GM12878 (cell line): ENCODE data around the gene MAN2A2. TPM values are rescaled to one million over a fixed set of nuclear protein-coding genes. Genes with fewer than 3 reads are reported as not detected.

Experiments used
- BMI1 ChIP-seq: fragments of 450-650 bp; IDR thresholded peaks from 2 replicates; pipeline ENCODE4 v1.6.1; 2016; ENCODE audit warnings: mild to moderate bottlenecking, moderate library complexity, borderline replicate concordance
- ETV6 ChIP-seq, 2 experiments: fragments of 450-650 bp in 1 of 2; IDR thresholded peaks in 1 of 2; conservative IDR thresholded peaks in 1 of 2; 2 replicates each; pipeline ENCODE4 v1.6.1; 2014; ENCODE audit warnings: antibody characterized with exemption in 1 of 2, borderline replicate concordance in 1 of 2, low read depth in 1 of 2, mild to moderate bottlenecking in 1 of 2, moderate library complexity in 1 of 2
- EZH2 ChIP-seq: IDR thresholded peaks from 2 replicates; pipeline ENCODE4 v1.6.1; 2012; ENCODE audit warnings: low read depth, mild to moderate bottlenecking, control low read depth, inconsistent platforms, low read length, borderline replicate concordance; ENCODE audit not compliant: control insufficient read depth
- MTA3 ChIP-seq: IDR thresholded peaks from 2 replicates; pipeline ENCODE4 v1.6.1; 2012; ENCODE audit warnings: low read length, inconsistent platforms, borderline replicate concordance
- NBN ChIP-seq: fragments of 450-650 bp; IDR thresholded peaks from 2 replicates; pipeline ENCODE4 v1.6.1; 2016
- NFYB ChIP-seq: IDR thresholded peaks from 2 replicates; pipeline ENCODE4 v1.6.1; 2011; ENCODE audit warnings: low read depth, mild to moderate bottlenecking, low read length, improper control_type of control experiment, moderate library complexity; ENCODE audit not compliant: insufficient read depth
- SIX5 ChIP-seq: IDR thresholded peaks from 2 replicates; pipeline ENCODE4 v1.6.1; 2011; ENCODE audit warnings: mild to moderate bottlenecking, low read depth, low read length, moderate library complexity; ENCODE audit not compliant: severe bottlenecking
- SMARCA5 ChIP-seq: fragments of 450-650 bp; IDR thresholded peaks from 2 replicates; pipeline ENCODE4 v1.6.1; 2017; ENCODE audit warnings: mild to moderate bottlenecking
- ZZZ3 ChIP-seq: IDR thresholded peaks from 2 replicates; pipeline ENCODE4 v1.6.1; 2011; ENCODE audit warnings: low read depth; ENCODE audit not compliant: control insufficient read depth, insufficient read length
- polyA plus RNA-seq, 11 experiments: library from polyadenylated mRNA; depleted of rRNA in 4 of 11; unstranded in 6 of 11; stranded (reverse) in 5 of 11; fragments of >200 nt; fragmentation: Nextera tagmentation in 4 of 11; fragmentation: Illumina TruSeq in 1 of 11; extraction: Ambion mirVana in 4 of 11; extraction: Trizol in 1 of 11; gene quantifications; 1 replicate in 1 of 11; 2 replicates in 10 of 11; pipeline versions ENCODE4 v1.2.1 to v1.2.3, GENCODE V29; 2011 to 2016; ENCODE audit warnings: inconsistent platforms in 2 of 11, missing spikeins in 2 of 11, low read depth in 1 of 11
- total RNA-seq, 4 experiments: library from RNA; depleted of rRNA in 3 of 4; stranded (reverse); fragments of >200 nt in 3 of 4; fragmentation: Illumina TruSeq in 1 of 4; extraction: Trizol in 1 of 4; gene quantifications; 2 replicates each; pipeline versions ENCODE4 v1.2.1 to v1.2.3, GENCODE V29; 2013 to 2021
- TF ChIP-seq, protein P1 (sequence below): fragments of 450-650 bp; formaldehyde crosslinking; IDR thresholded peaks from 2 replicates; pipeline ENCODE4 v1.5.0; 2022; ENCODE audit warnings: mild to moderate bottlenecking, missing genetic modification characterization
- TF ChIP-seq, protein P2 (sequence below): fragments of 450-650 bp; IDR thresholded peaks from 2 replicates; pipeline ENCODE4 v1.6.1; 2017; ENCODE audit warnings: mild to moderate bottlenecking
- TF ChIP-seq, protein P3 (sequence below): fragments of 450-650 bp; IDR thresholded peaks from 2 replicates; pipeline ENCODE4 v1.6.1; 2017; ENCODE audit warnings: antibody characterized with exemption, mild to moderate bottlenecking, moderate library complexity
- TF ChIP-seq, protein P4 (sequence below): fragments of 450-650 bp; IDR thresholded peaks from 2 replicates; pipeline ENCODE4 v1.6.1; 2018; ENCODE audit warnings: mild to moderate bottlenecking, low read depth, moderate library complexity; ENCODE audit not compliant: partially characterized antibody
- TF ChIP-seq, protein P5 (sequence below): IDR thresholded peaks from 2 replicates; pipeline ENCODE4 v1.6.1; 2012; ENCODE audit warnings: low read depth, low read length, improper control_type of control experiment
- TF ChIP-seq, protein P6 (sequence below): fragments of 450-650 bp; IDR thresholded peaks from 2 replicates; pipeline ENCODE4 v1.6.1; 2014; ENCODE audit warnings: mild to moderate bottlenecking

MAN2A2 gene
- total and polyA plus RNA-seq, 10 of the 15 experiments (the other 5 are each of a cell fraction or from before 2014, with no cell fraction given): 4.2 to 79.4 (median 23.2) TPM

DNA sequence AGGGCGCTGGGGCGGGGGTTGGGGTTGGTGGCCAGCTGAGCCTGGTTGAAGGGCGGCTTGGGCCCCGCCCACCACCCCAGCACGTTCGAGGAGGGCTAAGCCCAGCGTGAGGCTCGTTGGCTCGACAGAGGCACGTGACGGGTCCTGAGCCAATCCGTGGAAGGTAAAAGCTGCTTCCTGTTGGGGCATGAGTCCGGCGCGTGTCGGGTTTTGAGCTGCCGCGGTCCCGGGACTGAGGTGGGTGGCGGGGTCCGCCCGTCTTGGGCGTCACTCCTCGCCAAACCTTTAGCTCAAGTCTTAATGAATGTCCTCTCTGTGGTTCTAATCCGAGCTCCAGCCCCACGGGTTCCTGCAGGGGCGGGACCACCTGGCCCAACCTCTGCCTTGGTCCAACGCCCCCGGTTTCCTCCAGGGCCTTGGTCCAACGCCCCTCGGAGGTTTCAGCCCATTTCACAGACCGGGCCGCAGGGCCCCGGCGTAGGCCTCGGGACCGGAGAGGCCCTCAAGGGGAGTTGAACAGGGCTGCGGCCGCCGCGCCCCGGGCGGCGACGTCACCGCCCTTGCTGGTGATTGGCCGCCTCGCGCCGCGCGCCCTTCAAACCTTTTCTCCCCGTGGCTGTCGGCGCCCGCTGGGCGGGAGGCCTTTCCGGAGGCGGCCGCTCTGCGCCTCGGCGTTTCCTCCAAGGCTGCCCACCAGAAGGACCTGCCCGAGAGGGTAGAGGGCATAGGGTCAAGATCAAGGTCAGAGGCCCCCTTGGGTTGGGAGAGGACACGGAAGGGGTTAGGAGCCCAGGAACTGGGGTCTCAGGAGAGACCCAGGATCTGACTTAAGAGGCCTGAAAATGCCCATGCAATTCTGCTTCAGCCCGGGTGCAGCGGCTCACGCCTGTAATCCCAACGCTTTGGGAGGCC lies 51.9 kb downstream of the MAN2A2 start, which contains the start of gene RCCD1 (continued):
- TF ChIP-seq, protein P1, sequence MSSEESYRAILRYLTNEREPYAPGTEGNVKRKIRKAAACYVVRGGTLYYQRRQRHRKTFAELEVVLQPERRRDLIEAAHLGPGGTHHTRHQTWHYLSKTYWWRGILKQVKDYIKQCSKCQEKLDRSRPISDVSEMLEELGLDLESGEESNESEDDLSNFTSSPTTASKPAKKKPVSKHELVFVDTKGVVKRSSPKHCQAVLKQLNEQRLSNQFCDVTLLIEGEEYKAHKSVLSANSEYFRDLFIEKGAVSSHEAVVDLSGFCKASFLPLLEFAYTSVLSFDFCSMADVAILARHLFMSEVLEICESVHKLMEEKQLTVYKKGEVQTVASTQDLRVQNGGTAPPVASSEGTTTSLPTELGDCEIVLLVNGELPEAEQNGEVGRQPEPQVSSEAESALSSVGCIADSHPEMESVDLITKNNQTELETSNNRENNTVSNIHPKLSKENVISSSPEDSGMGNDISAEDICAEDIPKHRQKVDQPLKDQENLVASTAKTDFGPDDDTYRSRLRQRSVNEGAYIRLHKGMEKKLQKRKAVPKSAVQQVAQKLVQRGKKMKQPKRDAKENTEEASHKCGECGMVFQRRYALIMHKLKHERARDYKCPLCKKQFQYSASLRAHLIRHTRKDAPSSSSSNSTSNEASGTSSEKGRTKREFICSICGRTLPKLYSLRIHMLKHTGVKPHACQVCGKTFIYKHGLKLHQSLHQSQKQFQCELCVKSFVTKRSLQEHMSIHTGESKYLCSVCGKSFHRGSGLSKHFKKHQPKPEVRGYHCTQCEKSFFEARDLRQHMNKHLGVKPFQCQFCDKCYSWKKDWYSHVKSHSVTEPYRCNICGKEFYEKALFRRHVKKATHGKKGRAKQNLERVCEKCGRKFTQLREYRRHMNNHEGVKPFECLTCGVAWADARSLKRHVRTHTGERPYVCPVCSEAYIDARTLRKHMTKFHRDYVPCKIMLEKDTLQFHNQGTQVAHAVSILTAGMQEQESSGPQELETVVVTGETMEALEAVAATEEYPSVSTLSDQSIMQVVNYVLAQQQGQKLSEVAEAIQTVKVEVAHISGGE (CRISPR knock-in tag): no peak
- TF ChIP-seq NFYB (peak; percentile 94), NBN (peak; percentile 86), EZH2 (no peak), ETV6 (conservative IDR thresholded peaks at IDR 0.05 in 1 of 2, IDR thresholded peaks at IDR 0.05 in 1 of 2; ENCODE audit: borderline replicate concordance in 1 of 2, low read depth in 1 of 2) (no peak), SMARCA5 (peak; percentile 77; the same call in 1 of the 2 replicates), MTA3 (no peak; the same call in 1 of the 2 replicates), ZZZ3 (no peak), SIX5 (no peak), BMI1 (no peak)
- TF ChIP-seq, protein P2, sequence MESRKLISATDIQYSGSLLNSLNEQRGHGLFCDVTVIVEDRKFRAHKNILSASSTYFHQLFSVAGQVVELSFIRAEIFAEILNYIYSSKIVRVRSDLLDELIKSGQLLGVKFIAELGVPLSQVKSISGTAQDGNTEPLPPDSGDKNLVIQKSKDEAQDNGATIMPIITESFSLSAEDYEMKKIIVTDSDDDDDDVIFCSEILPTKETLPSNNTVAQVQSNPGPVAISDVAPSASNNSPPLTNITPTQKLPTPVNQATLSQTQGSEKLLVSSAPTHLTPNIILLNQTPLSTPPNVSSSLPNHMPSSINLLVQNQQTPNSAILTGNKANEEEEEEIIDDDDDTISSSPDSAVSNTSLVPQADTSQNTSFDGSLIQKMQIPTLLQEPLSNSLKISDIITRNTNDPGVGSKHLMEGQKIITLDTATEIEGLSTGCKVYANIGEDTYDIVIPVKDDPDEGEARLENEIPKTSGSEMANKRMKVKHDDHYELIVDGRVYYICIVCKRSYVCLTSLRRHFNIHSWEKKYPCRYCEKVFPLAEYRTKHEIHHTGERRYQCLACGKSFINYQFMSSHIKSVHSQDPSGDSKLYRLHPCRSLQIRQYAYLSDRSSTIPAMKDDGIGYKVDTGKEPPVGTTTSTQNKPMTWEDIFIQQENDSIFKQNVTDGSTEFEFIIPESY: no peak
- TF ChIP-seq, protein P3, sequence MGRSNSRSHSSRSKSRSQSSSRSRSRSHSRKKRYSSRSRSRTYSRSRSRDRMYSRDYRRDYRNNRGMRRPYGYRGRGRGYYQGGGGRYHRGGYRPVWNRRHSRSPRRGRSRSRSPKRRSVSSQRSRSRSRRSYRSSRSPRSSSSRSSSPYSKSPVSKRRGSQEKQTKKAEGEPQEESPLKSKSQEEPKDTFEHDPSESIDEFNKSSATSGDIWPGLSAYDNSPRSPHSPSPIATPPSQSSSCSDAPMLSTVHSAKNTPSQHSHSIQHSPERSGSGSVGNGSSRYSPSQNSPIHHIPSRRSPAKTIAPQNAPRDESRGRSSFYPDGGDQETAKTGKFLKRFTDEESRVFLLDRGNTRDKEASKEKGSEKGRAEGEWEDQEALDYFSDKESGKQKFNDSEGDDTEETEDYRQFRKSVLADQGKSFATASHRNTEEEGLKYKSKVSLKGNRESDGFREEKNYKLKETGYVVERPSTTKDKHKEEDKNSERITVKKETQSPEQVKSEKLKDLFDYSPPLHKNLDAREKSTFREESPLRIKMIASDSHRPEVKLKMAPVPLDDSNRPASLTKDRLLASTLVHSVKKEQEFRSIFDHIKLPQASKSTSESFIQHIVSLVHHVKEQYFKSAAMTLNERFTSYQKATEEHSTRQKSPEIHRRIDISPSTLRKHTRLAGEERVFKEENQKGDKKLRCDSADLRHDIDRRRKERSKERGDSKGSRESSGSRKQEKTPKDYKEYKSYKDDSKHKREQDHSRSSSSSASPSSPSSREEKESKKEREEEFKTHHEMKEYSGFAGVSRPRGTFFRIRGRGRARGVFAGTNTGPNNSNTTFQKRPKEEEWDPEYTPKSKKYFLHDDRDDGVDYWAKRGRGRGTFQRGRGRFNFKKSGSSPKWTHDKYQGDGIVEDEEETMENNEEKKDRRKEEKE: no peak
- TF ChIP-seq, protein P4, sequence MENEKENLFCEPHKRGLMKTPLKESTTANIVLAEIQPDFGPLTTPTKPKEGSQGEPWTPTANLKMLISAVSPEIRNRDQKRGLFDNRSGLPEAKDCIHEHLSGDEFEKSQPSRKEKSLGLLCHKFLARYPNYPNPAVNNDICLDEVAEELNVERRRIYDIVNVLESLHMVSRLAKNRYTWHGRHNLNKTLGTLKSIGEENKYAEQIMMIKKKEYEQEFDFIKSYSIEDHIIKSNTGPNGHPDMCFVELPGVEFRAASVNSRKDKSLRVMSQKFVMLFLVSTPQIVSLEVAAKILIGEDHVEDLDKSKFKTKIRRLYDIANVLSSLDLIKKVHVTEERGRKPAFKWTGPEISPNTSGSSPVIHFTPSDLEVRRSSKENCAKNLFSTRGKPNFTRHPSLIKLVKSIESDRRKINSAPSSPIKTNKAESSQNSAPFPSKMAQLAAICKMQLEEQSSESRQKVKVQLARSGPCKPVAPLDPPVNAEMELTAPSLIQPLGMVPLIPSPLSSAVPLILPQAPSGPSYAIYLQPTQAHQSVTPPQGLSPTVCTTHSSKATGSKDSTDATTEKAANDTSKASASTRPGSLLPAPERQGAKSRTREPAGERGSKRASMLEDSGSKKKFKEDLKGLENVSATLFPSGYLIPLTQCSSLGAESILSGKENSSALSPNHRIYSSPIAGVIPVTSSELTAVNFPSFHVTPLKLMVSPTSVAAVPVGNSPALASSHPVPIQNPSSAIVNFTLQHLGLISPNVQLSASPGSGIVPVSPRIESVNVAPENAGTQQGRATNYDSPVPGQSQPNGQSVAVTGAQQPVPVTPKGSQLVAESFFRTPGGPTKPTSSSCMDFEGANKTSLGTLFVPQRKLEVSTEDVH: no peak
- TF ChIP-seq, protein P5, sequence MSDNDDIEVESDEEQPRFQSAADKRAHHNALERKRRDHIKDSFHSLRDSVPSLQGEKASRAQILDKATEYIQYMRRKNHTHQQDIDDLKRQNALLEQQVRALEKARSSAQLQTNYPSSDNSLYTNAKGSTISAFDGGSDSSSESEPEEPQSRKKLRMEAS: peak; percentile 97
- TF ChIP-seq, protein P6, sequence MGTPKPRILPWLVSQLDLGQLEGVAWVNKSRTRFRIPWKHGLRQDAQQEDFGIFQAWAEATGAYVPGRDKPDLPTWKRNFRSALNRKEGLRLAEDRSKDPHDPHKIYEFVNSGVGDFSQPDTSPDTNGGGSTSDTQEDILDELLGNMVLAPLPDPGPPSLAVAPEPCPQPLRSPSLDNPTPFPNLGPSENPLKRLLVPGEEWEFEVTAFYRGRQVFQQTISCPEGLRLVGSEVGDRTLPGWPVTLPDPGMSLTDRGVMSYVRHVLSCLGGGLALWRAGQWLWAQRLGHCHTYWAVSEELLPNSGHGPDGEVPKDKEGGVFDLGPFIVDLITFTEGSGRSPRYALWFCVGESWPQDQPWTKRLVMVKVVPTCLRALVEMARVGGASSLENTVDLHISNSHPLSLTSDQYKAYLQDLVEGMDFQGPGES: no peak
